ENCODE results near the gene TMEM176A.

TMEM176A gene

GRCh38 chr7:150781103-150781502, 19.5 kb upstream of the TMEM176A start:
- no peak for TF ChIP-seq CREB5 (CRISPR knock-in tag; IDR thresholded peaks at IDR 0.05; ENCODE audit: low read depth)
- TF ChIP-seq ZNF565 (CRISPR knock-in tag; conservative IDR thresholded peaks at IDR 0.05; ENCODE audit: low read depth): no peak
- no peak for TF ChIP-seq ZNF8 (CRISPR knock-in tag; IDR thresholded peaks at IDR 0.05)
- no peak for TF ChIP-seq GLIS3 (CRISPR knock-in tag; IDR thresholded peaks at IDR 0.05)
- no peak for TF ChIP-seq ZFP3 (CRISPR knock-in tag; IDR thresholded peaks at IDR 0.05)
- no peak for TF ChIP-seq TOX (CRISPR knock-in tag; IDR thresholded peaks at IDR 0.05; ENCODE audit: borderline replicate concordance)
- no peak for TF ChIP-seq PATZ1 (CRISPR knock-in tag; IDR thresholded peaks at IDR 0.05; ENCODE audit: borderline replicate concordance)
- no peak for TF ChIP-seq ZFP30 (CRISPR knock-in tag; IDR thresholded peaks at IDR 0.05)
- no peak for TF ChIP-seq CSDC2 (CRISPR knock-in tag; IDR thresholded peaks at IDR 0.05)
- no peak for TF ChIP-seq PPARA (CRISPR knock-in tag; IDR thresholded peaks at IDR 0.05; ENCODE audit: borderline replicate concordance)
- TF ChIP-seq OSR1 (CRISPR knock-in tag; IDR thresholded peaks at IDR 0.05): no peak
- TF ChIP-seq ZC3H10 (CRISPR knock-in tag; IDR thresholded peaks at IDR 0.05): no peak
- no peak for TF ChIP-seq ZNF70 (CRISPR knock-in tag; IDR thresholded peaks at IDR 0.05)
- TF ChIP-seq BACH2 (CRISPR knock-in tag; IDR thresholded peaks at IDR 0.05; ENCODE audit: borderline replicate concordance): no peak
- TF ChIP-seq ISL1 (CRISPR knock-in tag; IDR thresholded peaks at IDR 0.05): no peak
- TF ChIP-seq RARB (CRISPR knock-in tag; IDR thresholded peaks at IDR 0.05): no peak
- ATAC-seq: no peak

GRCh38 chr7:150781961-150782360, 18.6 kb upstream of the TMEM176A start:
- TF ChIP-seq SNAI2 (CRISPR knock-in tag; IDR thresholded peaks at IDR 0.05): no peak
- TF ChIP-seq ZFP3 (CRISPR knock-in tag; IDR thresholded peaks at IDR 0.05): no peak
- TF ChIP-seq ESRRG (CRISPR knock-in tag; IDR thresholded peaks at IDR 0.05): no peak
- no peak for TF ChIP-seq TOX (CRISPR knock-in tag; IDR thresholded peaks at IDR 0.05; ENCODE audit: borderline replicate concordance)
- TF ChIP-seq PATZ1 (CRISPR knock-in tag; IDR thresholded peaks at IDR 0.05; ENCODE audit: borderline replicate concordance): no peak
- TF ChIP-seq ISL1 (CRISPR knock-in tag; IDR thresholded peaks at IDR 0.05): no peak
- no peak for TF ChIP-seq ZFP30 (CRISPR knock-in tag; IDR thresholded peaks at IDR 0.05)
- no peak for TF ChIP-seq CSDC2 (CRISPR knock-in tag; IDR thresholded peaks at IDR 0.05)
- TF ChIP-seq ARNTL (CRISPR knock-in tag; IDR thresholded peaks at IDR 0.05; ENCODE audit: borderline replicate concordance, low read depth): no peak
- TF ChIP-seq ZNF70 (CRISPR knock-in tag; IDR thresholded peaks at IDR 0.05): no peak
- TF ChIP-seq ZNF8 (CRISPR knock-in tag; IDR thresholded peaks at IDR 0.05): no peak
- no peak for TF ChIP-seq OSR1 (CRISPR knock-in tag; IDR thresholded peaks at IDR 0.05)
- TF ChIP-seq RARB (CRISPR knock-in tag; IDR thresholded peaks at IDR 0.05): no peak
- ATAC-seq: no peak

- TF ChIP-seq ZC3H10 (CRISPR knock-in tag; IDR thresholded peaks at IDR 0.05): no peak
- TF ChIP-seq SNAI2 (CRISPR knock-in tag; IDR thresholded peaks at IDR 0.05): peak; percentile 13; the same call in 1 of the 2 replicates
- ATAC-seq: no peak
Measured at GRCh38 chr7:150784120-150784736, 16.3 kb upstream of the TMEM176A start.

- no peak for ATAC-seq
- TF ChIP-seq POU6F1 (CRISPR knock-in tag; IDR thresholded peaks at IDR 0.05; ENCODE audit: borderline replicate concordance, low read depth): no peak
- TF ChIP-seq RARB (CRISPR knock-in tag; IDR thresholded peaks at IDR 0.05): no peak
- no peak for TF ChIP-seq ZNF8 (CRISPR knock-in tag; IDR thresholded peaks at IDR 0.05)
- no peak for TF ChIP-seq ISL1 (CRISPR knock-in tag; IDR thresholded peaks at IDR 0.05)
- no peak for TF ChIP-seq ZC3H10 (CRISPR knock-in tag; IDR thresholded peaks at IDR 0.05)
- TF ChIP-seq BACH2 (CRISPR knock-in tag; IDR thresholded peaks at IDR 0.05; ENCODE audit: borderline replicate concordance): no peak
- no peak for TF ChIP-seq TOX (CRISPR knock-in tag; IDR thresholded peaks at IDR 0.05; ENCODE audit: borderline replicate concordance)
- no peak for TF ChIP-seq PPARA (CRISPR knock-in tag; IDR thresholded peaks at IDR 0.05; ENCODE audit: borderline replicate concordance)
Measured at GRCh38 chr7:150784954-150785353, 15.6 kb upstream of the TMEM176A start.

All from SK-N-SH treated with all-trans-retinoic acid at 6 μM for 48 hours (cell line).